GM19397 (cell line): Measurements from ENCODE around the gene RBKS.
"Not testable (repeated sequence)": the region's sequence is repeated elsewhere in the genome, so short reads cannot be mapped to it uniquely, and the experiment has no call there.

ENCODE experiments used
- ATAC-seq: cut with Tn5 transposase; IDR thresholded peaks from one replicate; pipeline ENCODE4 v1.9.1; 2021; ENCODE audit warnings: mild to moderate bottlenecking, moderate library complexity; ENCODE audit not compliant: unreplicated experiment

RBKS gene

DNA sequence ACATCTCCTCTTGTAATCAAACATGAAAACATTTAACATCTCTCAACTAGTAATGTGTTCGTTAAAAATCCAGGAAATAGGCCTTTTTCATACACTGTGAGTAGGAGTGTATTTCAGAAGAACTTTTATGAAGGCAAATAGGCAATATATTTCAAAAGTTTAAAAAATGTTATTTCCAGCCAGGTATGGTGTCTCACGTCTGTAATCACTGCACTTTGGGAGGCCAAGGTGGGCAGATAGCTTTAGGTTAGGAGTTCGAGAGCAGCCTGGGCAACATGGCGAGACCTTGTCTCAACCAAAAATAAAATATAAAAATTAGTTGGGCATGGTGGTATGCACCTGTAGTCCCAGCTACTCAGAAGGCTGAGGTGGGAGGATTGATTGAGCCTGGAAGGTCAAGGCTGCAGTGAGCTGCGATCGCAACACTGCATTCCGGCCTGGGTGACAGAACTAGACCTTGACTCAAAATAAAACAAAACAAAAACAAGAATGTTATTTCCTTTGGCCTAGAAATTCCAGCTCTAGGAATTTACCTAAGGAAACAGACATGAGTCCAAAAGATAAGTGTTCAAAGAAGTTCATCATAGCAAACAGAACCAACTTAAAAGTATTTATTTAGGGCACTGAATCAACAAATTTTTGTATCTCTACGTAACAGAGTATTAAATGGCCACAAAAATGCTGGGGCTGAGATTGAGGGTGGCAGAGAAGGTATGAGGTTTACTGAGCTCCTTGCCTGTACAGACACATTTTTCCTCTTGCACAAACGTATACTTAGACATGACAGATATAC is 14.9 kb downstream of the RBKS start:
- ATAC-seq: no peak

DNA sequence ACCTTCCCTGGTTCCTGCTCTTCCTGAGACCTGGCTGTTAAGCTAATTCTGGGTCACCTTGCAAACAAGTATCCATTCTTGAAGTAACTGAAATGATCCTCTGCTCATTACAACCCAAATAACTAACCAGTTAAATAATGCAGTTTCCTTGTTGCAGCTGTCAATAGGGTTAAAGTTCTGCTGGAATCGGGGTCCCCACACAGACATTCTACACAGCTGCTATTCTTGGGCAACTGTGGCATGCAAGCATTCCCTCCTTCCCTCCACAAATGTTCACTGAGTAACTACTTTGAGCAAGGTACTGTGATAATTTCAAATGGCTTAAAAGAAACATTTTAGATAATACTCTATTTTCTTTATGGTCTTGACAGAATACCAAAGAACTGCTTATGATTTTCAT is 17.1 kb downstream of the RBKS start:
- no peak for ATAC-seq

DNA sequence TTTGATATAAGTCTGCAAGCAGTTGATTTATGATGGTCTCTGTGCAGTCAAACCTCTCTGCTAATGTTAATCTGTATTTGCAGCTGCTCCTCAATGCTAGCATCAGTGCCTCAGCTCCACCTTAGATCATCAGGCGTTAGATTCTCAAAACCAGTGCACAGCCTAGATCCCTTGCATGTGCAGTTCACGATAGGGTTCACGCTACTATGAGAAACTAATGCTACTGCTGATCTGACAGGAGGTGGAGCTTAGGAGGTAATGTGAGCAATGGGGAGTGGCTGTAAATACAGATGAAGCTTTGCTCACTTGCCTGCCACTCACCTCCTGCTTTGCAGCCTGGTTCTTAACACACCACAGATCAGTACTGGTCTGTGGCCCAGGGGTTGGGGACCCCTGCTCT is 18.4 kb downstream of the RBKS start:
- ATAC-seq: no peak

DNA sequence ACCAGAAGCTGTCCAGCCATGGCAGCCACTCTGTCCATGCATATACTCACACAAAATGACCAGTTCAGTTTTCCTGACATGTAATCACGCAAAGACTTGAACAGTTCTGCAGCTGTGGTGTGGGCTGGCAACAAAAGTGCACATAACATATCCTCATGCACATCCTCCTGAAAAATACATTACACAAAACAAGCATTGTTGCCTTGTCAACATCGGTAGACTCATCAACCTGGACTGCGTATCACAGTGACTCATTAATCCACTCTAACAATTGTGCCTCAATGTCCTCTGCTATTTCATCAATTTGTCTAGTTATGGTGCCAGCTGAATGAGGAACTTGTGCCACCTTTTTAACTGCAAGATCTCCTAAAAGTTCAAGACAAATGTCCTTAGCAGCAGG is 19.5 kb downstream of the RBKS start:
- no peak for ATAC-seq

DNA sequence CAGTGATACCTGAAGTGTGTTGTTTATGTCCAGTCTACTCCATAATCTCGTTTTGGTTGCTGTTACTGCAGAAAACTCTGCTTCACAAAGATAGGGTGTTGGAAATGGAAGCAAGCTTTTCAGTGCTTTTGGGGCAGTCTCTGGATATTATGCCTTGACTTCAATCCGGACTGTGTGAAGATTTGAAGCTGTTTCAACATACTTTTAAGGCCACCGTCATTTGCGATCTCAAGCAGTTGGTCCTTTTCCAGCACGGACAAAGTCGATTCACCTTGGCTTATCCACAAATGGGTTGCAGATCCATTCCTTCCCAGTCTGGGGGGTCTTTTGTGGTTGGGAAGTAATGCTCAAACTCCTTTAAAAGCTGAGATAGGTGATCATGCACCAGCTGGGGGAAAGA is 20.4 kb downstream of the RBKS start:
- no peak for ATAC-seq

DNA sequence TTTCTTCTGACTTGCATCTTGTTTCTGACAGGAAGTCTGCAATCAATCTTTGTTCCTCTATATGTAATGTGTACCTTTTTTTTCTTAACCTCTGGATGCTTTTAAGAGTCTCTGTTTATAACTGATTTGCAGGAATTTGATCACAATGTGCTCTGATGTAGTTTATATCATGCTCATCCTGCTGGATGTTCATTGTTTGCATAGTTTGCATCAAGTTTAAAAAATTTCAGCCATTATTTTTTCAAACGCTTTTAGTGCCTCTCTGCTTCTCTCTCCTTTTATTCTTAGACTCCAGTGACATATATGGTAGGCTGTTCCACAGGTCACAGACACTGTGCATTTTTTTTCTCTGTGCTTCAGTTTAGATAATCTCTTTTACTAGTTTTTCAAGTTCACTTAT is 23.9 kb downstream of the RBKS start:
- no peak for ATAC-seq

DNA sequence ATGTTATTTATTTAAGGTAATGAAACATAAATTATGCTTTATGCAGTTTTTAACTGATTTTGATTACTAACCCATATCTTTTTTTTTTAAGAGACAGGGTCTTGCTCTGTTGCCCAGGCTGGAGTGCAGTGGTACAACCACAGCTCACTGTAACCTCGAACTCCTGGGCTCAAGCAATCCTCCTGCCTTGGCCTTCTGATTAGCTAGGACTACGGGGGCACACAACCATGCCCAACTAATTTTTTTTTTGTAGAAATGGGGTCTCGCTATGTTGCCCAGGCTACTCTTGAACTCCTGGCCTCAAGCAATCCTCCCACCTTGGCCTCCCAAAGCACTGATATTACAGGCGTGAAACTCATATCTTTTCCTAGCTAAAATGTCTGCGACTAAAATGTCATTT is 26.2 kb downstream of the RBKS start:
- not testable (repeated sequence) for ATAC-seq

DNA sequence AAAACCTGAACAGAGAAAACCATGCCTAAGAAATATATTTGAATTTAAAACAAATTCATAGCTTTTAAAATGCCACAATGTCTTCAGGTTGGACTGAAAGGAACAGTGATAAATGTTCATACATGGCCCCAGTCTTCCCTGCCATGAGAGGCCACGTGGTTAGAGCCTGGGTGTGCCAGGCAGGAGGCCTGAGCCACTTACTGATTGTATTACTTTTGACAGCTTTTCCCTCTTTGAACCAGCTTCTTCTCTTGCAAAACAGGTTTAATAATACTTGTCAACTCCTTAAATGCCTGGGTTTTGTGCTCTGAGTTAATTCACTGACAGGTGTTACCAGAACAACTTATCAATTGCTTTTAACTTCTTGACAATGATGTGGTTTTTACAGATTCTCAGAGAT is 27.0 kb downstream of the RBKS start:
- ATAC-seq: no peak

DNA sequence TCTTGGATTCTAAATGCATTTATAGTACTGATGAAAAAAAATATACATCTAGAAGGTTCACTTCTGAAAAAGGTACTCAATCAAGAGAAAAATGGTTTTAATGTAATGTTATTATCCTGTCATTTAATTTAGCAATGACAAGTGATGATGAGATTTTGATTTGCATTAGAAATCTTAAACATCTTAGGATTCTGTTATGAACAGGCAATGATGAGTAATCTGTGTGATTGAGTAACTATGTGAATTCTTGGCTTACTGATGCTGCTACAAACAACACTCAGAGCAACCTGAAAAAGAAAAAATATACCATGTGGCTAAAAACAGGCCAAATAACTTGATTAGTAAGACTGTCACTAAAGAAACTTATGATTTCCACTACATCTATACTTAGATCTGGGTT is 30.1 kb downstream of the RBKS start:
- ATAC-seq: no peak

DNA sequence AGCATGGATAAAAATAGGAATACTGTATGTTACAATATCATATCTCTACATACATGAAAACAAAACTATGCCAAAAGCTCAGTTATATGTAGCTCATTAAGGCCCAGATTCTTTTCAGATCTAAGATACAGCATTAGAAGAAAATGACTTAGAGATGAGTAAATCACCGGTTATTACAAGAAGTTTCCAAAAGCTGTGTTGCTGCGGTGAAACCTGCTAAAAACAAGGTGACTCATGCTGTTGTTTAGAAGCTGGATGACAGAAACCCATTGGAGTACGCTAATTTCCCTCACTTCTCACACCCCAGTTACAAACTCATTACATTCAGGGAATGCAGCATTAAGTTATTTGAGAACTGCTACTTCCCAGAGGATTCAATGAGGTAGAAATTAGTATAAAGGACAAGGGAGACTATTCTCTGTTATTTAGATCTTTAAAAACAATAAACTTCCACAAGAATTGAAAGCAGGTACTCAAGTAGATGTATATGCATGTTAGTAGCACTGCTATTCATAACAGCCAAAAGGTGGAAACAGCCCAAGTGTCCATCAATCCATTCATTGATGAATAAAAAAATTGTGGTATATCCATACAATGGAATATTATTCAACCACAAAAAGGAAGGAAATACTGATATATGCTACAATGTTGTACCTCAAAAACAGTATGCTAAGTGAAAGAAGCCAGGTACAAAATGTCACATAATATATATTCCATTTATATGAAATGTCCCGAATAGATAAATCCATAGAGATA is 32.6 kb downstream of the RBKS start:
- no peak for ATAC-seq

DNA sequence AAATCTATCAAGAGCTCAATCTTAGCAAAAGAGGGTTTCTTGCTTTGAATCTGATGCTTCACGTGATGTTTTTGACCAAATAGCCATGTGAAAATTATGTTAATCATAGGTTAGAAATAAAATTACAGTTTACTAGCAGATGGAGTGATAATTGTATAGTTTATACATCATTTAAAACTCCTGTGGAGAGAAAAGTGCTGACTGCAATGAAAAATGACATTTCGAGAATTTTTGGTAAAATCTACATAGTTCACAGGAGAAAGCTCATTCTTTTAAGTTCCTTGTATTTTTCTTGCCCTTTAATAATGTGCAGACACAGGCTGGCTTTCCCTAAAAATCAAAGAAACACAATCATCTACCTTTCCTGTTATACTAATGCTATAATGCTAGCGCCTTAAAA is 33.2 kb downstream of the RBKS start:
- no peak for ATAC-seq

DNA sequence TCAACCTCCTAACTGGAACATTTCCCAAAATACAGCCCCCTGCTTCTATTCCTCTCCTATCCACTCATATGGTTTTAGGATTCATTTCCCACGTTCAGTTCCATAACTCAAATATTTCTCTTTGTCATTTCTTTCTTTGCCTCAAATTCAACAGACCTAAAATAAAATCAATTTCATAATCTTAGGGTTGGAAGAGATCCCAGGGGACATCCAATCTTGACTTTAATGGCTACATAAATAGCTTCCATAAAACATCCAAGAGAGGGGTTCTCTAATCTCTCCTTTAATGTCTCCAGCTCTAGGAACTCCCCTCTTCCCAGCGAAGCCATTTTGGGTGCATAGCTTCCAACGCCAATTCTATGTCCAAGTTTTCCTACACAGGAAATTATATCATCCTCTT is 33.8 kb downstream of the RBKS start:
- no peak for ATAC-seq

DNA sequence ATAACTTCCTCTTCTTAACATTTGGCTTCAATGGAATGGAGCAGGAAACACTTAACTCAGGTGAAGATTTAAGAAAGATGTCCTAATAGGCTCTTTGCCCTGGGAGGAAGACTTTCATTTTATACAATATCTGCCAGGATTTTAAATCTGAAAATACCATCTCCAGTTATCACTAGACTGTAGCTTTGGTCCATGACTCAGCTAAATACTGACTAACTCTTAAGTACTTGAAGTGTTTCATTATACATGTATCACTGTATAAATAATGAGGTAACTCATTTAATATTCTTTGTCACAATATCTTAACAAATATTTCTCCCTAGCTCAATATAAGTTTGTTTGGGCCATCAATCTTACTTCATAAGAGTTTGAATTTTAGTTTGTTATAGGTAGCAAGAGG is 34.7 kb downstream of the RBKS start:
- no peak for ATAC-seq

DNA sequence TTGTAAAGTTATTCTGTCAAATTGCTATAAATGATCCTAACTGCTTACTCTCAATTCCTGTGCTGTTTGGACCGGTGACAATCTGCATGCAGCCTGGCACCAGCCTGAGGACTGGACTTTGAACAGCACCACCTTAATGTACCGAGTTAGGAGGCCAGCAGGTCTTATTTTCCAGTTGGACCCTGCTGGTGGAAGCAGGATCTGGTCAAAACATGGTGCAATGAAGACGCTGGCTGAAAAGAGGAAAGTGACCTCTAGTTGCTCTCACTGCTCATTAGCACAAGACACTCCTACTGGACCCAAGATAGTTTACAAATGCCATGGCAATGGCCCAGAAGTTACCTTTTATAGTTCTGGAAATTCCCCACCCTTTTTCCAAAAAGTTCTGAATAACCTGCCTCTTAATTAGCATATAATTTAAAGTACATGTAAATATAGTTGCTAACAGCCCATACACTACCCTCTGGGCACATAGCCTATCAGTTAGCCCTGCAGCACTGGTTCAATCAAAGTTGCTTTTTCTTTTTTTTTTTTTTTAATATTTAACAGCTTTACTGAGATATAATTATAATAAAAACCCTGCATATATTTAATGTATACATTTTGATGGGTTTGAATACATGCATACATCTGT is 35.8 kb downstream of the RBKS start:
- ATAC-seq: no peak

DNA sequence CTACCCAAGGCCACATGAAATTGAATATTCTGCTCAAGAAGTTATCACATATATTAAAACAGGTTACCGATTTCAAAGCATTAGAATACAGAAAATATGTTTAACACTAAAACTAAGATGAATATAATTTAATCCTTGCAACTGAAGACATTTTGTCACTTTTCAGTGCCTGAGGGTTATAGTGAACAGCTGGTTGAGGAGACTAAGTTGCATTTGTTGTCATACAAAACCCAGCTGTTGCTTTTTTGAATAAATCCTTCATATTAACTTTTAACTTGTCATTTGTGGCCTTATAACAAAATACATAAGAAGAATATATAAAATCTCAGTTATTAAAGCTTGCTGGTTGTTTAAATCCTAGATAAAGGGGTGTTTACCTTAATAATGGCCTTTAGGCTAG is 37.5 kb downstream of the RBKS start:
- no peak for ATAC-seq

DNA sequence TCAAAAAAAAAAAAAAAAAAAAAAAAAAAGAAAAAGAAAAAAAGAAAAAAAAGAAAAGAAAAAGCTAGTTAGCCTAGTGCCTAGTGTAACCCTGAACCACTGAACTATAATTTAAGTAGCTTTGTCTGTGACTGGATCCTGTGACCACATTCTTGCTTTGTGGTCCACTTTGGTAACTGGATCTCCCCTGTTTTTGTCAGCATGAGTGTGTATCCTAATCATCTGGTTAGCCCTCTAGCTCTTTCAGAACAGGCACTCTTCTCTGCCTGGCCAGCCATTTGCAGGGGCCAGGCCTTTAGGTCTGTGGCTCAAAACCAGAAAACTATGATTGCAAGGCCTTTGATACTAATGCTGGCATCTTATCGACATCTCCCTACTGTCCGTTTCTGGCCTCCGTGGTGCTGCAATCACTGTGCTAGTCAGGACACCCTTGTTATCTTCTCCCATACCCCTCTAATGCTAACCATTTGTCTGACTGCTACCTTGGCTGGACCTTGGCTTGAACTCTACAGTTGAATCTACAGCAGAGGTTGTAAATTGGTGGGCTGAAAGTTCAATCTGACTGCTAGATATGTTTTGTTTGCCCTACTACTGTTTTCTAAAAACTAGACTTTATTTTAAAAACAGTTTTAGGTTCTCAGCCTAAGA is 40.5 kb downstream of the RBKS start:
- ATAC-seq: no peak

DNA sequence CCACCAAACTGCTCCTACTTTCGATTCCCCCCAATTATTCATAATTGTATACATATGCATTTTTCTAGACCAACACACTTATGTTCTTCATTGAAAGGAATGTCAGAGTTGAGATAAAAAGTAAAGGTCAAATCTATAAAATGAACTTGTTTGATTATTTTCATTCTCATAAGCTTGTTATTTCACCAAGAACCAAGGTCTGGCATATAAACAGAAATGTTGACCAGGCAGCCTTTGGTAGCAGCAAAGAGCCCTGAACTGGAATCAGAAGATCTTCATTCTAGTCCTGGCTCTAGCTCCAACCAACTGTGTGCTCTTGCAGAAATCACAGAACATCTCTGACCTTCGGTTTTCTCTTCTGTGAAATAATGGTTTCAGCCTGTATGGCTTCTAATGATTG is 42.9 kb downstream of the RBKS start:
- no peak for ATAC-seq

DNA sequence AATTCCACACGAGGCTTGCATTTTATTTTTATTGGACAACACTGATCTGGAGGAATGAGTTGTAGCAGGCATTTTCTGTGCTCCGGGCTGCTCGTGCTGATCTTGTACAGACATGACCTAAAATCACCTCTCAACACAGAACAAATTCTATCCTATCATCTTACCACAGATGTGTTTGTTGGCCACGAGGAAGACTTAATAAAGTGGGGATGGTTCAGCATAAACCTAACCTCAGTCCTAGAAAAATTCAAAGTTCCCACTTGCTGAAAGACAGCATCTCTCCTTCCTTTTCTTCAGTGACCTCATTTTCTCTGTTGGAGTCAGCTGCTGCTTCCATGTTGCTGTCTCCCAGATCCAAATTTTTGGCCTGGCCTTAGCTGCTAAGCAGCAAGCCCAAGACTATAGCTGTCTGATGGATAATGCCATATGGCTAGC is 45.3 kb downstream of the RBKS start:
- ATAC-seq: no peak

DNA sequence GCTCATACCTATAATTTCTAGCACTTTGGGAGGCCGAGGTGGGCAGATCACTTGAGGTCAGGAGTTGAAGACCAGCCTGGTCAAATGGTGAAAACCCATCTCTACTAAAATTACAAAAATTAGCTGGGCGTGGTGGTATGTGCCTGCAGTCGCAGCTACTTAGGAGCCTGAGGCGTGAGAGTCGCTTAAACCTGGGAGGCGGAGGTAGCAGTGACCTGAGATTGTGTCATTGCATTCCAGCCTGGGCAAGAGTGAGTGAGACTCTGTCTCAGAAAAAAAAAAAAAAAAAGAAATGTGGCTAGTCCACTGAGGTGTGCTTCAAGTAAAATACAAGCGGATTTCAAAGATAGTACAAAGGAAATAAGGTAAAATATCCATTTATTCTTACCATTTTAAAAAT is 46.2 kb downstream of the RBKS start:
- no peak for ATAC-seq

DNA sequence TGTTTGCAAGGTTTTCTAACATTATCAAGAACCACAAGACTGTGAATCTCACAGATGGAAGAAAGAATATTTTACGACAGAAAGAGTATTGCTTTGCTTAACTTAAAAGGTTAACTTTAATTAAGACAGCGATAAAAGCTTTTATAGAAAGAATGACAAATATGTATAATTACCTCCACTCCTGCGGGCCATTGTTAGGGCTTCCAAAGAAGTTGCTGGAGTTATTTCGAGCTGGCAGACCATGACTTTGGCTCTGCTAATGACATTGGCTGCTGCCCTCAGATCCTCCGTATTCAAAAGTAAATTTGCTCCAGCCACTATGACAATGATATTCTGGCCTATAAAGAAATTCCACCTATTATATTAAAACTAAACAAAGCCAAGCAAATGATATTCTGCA is 47.3 kb downstream of the RBKS start:
- ATAC-seq: no peak

DNA sequence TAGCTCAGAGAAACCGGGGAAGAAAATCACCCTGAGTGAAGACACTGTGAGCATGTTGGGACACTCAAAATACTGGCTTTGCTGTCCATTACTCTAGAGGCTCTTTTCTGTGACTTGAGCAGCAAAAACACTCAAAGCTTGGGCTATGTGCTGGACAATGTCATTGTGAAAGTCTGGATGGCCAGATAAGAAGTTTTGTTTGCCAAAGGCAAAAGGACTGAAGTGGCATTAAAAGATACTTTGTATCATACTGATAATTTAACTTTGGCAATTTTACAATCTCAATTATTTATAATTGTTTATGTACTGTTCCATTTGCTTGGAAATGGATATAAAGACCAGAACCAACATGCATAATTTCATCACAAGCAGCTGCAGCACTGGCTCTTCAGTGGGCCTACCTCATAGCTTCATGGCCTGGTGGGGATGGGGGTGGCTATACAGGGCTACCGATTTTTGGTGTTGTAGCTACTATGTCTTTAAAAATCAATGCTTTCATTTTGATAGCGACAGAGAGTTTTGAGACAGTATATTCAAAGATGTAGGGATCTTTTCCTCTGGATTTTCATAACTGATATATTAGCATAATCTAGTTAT is 51.1 kb downstream of the RBKS start:
- ATAC-seq: no peak
